Frontal cortex (tissue), 4 donors: ENCODE results near the gene FILIP1. TPM values are rescaled to one million over a fixed set of nuclear protein-coding genes. Genes with fewer than 3 reads are reported as not detected.

Experiments
- DNase-seq, 2 donors: peaks; one replicate each; pipeline ENCODE4 v3.0.0; 2012; ENCODE audit warnings: low spot score in 2 of 2
- FAIRE-seq: peaks from 2 replicates; lab custom pipeline; 2012; peaks lifted over from hg19 to GRCh38; lab: Jason Lieb, UNC
- total RNA-seq: library from RNA; depleted of rRNA; stranded (reverse); fragments of >200 nt; gene quantifications from one replicate; pipeline ENCODE4 v1.2.3, GENCODE V29; 2014
- donor health status: control.
- donor health status: control.
- donor health status: control.

The FILIP1 gene
- total RNA-seq, 1 donor from 2014 or later, result 2.9 TPM

DNA sequence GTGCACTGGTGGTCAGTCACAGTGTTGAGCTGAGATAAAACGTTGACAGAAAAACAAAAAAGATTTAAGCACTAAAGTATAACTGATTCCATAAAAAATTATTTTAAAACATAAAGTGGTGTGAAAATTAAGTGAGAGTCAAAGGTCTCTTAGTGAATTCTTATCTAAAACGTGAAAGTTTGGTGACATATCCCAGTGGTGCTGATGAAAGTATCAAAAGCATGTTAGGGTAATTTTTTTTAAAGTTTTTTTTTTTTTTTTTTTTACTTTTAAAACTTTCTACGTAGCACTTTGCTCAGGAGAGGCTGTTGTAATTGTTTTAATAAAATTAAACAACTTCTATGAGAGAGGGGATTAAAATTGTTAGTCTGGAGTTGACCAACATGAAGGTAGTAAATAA, 143.4 kb downstream of the FILIP1 start:
- FAIRE-seq (no peak), DNase-seq (no peak)

DNA sequence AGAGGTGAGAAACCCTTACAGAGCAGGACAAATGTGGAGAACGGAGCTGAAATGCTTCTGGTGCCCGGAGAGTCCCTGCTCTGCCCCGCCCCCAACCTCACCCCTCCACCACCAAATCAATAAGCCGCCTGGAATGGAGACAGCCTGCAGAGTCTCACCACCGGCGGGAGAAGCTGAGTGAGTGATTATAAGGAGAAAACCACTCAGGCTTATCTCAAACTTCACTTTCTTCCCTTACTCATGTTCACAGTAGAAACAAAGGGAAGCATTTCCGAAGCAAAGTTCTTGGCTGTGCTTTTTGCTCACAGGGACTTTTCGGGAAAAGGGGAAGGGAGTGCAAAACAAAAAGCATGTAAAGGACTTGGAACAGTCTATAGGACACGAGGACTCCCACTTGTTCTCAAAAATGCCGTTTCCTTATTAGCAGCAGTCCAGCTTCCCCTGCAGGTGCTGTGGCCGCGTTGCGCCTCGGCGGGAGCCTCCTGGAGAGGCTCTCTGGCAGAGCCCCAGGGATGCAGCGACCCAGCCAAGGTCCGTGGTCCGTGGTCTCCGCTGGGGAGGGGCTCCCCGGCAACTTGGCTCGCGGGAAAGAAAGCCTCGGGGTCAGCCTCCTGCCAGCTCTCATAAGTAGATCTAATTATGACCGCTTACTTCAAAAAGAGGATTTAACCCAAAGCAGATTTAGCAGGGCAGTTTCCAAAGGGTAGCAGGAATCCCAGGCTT, 144.2 kb downstream of the FILIP1 start:
- no peak for DNase-seq
- no peak for FAIRE-seq

DNA sequence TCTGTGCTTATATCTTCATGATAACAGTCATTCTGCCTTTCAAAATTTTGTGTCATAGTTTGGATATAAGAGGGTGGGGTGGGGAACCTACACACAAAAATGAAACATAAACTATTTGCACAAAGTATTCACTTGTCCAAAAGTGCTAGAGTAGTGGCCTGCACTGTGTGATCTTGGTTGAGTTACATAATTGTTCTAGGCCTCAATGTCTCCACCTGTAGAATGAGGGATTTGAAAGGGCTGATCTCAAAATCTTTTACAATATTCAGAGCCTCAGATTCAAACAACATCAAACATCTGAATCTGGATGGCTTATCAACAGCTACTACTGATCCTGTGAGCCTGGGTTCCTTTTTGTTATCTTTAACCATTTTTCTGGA, 144.7 kb downstream of the FILIP1 start:
- no peak for FAIRE-seq
- DNase-seq, result no peak

DNA sequence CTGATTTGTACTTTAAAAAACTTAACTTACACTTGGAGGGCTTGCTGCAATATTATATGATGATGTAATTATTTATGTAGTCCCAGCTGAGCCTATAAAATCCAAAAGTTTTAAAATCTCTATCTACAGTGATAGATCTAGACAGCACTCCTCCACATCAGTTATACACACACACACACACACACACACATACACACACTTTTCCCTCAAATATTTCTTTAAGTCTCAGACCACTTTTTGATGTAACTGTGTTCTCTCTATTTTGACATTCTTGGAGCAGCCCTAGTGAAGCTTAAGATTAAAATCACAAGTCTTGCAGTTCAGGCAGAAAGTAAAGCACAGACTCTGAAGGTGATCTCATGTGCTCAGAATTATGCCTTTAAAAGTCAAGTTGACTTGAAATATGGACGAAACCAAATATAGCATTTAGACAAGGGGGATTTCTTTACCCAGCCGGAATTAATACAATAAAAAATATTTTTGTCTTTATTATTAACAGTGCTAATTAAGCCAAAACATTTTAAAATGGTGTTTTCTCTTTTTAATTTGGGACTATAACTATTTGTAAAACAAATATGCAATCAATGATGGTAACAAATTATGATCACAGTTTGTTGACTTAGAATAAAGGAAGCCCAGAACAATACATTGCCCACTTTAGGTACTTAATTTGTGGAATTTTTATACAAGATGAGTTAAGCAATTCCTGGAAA, 145.5 kb downstream of the FILIP1 start:
- no peak for DNase-seq

DNA sequence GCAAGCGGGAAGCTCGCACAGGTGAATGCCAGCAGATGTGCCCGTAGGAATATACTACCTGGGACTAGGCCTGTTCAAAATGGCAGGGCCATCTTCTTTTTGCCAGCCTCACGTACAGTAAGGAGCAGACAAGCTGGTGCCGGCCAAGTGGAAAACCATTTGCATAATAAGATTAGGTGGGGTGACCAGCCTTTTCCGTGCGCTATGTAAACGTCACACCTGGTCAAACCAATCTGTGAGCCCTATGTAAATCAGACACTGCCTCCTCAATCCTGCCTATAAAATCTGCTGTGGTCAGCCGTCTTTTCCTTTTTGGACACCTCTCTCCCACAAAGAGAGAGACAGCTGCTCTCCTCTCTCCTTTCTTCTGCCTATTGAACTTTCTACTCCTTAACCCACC, 148.2 kb downstream of the FILIP1 start:
- no peak for DNase-seq
- FAIRE-seq, result no peak

More for the DNA sequence above, 145.5 kb downstream of the FILIP1 start:
- no peak for FAIRE-seq

DNA sequence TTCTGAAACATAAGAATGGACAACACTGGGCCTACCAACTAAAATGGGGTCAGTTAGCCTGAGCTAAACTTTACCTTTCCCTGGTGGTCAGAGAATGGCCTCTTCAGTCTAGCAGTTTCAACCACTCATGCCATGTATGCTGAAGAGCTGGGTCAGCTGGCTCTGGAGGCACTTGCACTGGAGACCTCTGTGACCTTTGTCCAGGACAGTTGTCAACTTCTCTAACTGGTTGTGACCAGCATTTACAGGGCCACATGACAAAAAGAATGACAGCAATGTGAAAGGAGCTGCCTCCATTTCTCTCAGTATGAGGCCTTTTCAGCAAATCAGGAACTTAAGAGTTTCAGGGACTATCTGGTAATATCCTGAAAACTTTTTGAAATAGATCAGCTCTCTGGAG, 149.1 kb downstream of the FILIP1 start:
- DNase-seq, result no peak
- FAIRE-seq, result no peak

DNA sequence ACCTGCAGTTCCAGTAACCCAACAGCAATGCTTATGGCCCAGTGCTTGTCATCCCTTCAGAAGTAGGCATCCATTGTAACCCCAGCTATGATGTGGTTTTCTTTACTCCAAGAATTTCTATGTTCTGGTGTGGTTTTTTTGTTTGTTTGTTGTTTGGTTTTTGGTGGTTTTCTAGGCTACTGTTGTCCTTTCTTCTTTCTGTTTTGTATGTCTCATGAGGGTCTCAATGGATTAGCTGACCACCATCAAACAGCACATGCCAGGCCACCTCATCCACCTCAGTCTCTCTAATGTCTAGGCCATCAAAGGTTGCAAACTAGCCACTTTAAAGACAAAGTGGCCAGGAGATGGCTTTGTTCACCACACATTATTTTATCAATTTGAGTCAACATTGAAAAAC, 149.6 kb downstream of the FILIP1 start:
- FAIRE-seq, result no peak

DNA sequence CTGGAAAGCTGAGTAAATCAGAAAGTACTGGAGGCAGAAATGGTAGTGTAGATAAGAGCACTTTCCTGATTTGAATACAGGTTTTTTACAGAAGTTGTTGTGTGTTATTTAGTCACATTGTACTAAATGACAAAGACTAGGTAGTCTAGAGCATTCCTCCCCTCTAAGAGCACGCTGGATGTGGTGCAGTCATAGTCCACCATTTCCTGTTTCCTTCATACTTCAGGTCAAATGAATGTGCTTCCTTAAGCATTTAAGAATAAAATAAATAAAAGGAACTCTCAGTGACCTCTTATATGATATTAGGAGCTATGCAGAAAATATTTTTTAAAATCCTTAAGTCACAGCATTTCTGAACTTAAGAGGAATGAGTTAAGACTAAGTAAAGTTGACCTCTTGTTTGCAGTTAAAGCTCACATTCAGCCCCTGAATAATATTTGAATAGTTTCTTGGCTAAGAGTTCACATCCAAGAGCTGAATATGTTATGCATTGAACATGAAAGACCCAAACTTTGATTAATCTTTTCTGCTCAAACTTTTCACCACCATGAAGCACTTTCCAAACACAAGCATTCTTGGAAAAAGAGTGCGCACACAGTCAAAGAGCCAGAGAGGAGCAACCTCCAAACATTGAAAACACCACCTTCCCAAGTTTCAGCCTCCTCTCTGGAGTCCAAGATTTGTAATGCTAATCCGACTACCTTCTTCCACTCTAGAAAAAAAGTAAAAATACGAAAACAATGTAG, 155.6 kb downstream of the FILIP1 start:
- FAIRE-seq, result no peak
- DNase-seq, result no peak

More for the DNA sequence above, 149.6 kb downstream of the FILIP1 start:
- DNase-seq, result no peak

DNA sequence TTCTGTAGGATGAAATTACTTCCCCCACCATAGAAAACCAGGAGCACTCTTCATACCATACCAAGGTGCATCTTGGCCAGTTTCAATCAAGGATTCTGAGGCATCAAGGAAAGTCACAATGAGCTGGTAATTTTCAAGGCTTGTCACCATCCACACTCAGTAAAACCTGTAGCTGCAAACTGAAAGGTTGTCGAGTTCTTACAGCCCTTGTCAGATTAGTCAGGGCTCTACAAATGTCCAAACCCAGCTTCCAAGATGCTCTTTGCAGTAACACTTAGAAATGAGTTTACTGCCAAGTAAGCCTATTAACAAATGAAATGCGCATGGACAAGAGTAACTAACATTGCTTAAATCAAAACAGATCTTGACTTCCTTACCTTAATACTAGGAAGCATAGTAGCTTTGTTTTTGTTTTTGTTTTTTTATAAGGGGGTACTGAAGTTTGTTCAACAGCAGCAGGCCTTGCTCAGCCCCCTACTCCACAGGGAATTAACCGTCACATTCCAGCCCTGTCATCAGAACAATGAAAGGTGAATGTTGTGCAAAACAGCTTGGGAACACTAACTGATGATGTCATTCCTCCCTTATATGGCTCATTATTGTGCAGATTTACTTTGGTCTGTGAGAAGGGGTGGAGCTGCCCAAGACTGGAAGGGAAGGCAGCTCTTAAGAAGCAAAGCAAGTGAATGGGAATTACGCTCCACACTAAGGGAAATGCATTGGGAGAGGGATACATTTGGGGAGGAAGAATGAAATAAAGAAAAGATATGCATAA, 159.1 kb downstream of the FILIP1 start:
- FAIRE-seq, result no peak
- no peak for DNase-seq

DNA sequence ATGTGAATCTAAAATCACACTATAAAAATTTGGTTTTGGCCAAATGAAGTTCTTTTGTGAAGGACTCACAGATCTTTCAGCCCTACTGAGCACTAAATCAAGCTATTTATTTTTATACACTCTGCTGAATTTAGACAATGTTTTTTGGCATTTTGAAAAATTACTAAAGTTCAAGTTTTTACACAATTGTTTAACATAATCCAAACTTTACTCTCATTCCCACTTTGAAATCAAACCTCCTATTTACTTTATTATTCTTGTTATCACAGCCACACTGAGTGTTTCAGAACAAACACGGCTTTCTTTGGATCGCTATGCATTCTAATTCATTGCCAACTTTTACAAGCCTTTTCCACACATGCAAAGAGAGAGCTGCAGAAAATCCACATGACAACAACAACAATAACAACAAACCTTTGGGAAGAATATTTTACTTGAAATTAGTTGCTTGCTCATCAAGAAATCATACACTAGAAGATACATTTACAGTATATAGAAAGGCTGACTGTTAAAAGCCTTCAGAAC, 159.9 kb downstream of the FILIP1 start:
- no peak for DNase-seq
- FAIRE-seq, result no peak

DNA sequence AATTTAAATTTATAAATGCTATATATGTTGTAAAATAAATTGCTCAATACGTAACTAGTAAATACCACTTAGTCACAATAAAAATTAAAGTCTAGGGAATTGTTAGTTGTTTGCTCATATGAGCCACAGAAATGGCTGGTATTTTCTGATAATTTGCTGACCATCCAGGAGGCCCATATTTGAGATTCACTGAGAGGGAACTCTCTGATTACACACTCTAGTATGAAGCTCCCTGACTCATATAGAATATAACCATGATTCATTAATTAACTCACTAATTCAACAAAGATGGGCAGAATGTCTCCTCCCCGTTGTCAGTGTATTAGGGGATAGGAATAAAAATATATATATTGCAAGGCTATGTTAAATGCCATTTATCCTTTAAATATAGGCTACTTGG, 162.4 kb downstream of the FILIP1 start:
- DNase-seq (no peak), FAIRE-seq (no peak)

DNA sequence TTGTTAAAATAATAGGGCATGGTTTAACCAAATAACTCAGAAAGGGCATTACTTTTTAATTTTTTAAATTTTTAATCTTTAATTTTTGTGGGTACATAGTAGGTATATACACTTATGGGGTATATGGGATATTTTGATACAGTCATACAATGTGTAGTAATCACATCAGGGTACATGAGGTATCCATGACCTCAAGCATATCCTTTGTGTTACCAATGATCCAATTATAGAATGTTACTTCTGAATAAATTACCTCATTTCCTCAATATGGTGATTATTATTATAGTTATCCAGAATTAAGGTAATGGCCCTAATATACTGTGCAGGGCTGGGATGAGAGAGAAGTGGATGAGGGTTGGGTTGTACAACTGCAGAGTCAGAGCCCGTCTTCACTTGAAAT, 163.9 kb downstream of the FILIP1 start:
- no peak for FAIRE-seq

DNA sequence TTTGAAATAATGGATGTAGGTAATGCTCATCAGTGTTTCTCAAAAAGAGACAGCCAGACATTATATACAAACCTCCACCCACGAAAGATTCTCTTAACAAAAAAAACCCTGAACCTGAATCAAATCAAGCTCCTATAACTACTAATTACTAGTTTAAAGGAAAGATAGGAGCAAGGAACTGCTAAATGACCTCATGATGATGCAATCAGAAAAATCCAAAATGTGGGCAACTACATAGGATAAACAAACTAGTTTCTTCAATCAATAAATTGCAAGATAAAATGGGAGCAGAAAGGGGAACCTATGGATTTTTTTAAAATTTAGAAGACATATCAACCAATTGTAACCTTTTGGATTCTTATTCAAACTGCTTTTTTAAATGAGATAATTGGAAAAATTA, 165.8 kb downstream of the FILIP1 start:
- FAIRE-seq, result no peak
- DNase-seq, result no peak

More for the DNA sequence above, 163.9 kb downstream of the FILIP1 start:
- no peak for DNase-seq

DNA sequence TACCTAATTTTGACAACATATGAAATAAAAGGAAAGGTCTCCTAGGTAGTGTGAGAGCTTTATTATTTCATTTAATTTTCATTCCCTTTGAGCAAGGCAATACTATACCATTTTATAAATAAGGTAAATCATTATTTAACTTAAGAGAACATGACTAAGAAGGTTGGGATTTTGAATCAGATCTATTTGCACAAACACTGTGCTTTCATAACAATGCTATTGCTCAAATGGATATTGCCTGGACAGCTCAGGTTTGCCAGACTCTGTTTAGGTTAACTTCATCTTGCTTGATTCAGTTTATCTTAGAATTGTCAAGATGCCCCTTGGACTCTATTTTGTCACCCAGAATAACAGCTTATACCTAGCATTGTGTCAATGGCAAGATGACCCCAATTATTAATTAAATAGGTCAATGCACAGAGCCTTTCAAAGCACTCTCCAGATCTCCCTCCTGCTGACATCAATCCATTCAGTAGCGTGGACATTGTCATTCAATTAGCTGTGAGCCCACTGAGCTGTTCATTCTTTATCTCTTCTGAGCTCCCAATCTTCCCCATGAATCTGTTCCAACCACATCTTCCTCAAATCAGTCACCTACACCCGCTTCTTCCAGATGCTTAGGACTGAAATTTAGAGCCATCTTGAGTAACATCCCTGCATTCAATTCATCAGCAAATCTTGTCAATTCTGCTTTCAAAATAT, 166.9 kb downstream of the FILIP1 start:
- FAIRE-seq, result no peak
- no peak for DNase-seq

DNA sequence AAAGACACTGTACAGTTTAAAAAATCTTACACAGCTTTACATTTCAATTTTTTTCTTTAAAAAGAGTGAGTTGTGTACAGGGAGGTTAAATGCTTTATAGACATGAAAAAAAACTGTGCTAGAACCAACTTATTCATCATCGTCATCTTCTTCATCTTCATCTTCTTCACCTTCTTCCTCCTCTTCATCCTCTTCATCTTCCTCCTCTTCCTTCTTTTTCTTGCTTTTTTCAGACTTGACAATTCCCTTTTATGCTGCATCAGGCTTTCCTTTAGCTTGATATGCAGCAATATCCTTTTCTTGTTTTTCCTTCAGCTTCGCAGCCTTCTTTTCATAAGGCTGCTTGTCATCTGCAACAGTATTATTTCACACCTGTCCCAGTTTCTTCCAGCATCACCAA, 174.7 kb downstream of the FILIP1 start:
- DNase-seq, result no peak
- FAIRE-seq, result no peak

DNA sequence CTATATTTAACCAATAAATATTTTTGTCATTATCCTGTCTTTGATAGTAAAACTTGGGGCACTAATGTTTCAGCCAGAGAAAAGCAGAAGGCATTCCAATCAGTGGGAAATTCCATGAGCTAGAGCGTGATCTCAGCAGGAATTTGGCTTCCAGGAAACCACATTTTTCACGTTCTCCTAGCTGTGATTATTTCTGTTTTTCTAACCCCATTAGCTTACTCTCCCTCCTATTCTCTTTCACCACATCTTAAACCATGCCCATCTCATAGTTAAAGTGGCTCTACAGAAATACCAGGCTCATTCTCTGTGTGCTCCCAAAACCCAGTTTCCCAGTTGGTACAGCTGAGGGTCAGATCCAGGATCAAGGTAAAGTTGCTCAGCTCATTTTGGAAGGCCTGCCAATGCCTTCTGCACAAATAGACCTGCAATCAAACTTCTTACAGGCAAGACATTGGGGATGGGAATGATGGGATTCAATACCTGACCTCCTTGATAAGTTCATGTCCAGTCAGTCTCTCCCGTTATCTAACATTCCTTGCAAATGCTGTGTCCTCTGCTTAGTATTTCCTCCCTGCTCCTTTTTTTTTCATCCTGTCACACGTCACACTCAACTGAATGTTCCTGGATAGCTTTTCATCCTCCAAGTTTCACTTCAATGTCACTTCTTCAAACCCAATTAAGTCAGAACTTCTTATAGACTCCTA, 175.9 kb downstream of the FILIP1 start:
- DNase-seq, result no peak
- no peak for FAIRE-seq

DNA sequence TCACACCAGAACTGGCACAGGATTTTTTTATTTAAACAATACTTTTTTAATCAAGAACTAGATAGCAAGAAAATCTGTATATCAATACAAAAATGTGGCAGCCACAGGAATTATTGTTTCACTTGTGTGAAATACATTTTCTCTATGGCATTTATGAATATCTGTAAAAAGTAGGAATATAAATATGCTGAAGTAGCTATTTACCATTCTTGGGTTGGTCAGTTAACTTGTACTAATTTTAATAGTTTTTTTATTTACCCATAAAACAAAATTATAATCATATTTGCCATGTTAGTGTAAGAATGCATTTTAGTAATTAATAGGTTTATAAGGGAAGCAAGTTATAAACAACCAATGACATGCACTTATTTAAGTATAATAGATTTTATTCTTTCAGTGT, 177.6 kb downstream of the FILIP1 start:
- no peak for DNase-seq
- FAIRE-seq, result no peak

DNA sequence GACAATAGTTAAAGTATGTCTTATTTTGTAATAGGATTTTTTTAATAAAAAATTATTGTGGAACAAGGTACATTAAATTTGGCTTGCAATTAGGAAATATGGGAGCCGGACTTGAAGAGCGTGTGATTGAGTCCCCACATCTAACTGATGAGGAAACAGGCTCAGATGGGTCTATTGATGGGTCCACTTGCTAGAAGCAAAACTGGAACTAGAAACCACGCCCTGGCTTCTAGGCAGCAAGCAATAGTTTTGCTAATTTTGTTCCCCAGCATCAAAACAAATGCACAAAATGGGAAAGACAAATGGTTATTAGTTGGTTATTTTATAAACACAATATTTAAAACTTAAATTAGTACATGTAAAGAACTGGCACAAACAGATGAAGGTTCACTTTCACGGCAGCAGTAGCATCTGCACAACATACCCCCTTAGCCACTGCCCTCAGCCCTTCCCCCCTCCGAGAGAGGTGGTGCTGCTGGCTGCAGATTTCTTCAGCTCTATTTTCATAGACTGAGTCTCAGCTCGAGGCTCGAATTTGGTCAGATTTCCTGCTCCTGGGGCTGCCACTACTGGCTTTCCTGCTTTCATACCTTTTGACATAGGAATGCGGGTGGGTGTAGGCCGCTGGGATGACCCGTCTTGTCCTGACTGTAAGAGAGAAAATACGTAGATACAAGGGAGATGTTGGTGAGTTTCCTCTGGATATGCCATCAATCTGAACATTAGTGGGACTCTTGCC, 185.2 kb downstream of the FILIP1 start:
- DNase-seq (no peak), FAIRE-seq (no peak)
